ENCODE measurements around the gene MTCL1.
A peak's percentile ranks its signal among the peaks of the same experiment; 100 is the strongest.

Gene MTCL1

GRCh38 chr18:8688216-8688800, 17.0 kb upstream of the MTCL1 start:
- no peak for DNase-seq

GRCh38 chr18:8688816-8689215, 16.5 kb upstream of the MTCL1 start:
- no peak for DNase-seq

GRCh38 chr18:8689517-8689916, 15.8 kb upstream of the MTCL1 start:
- DNase-seq: no peak

- DNase-seq: no peak
These were observed 10.5 kb upstream of the MTCL1 start for GRCh38 chr18:8694891-8695290.

GRCh38 chr18:8695932-8696517, 9.3 kb upstream of the MTCL1 start:
- DNase-seq: no peak

- peak; percentile 75 for DNase-seq
These were observed 8.6 kb upstream of the MTCL1 start for GRCh38 chr18:8696749-8697211.

- no peak for DNase-seq
These were observed 6.2 kb upstream of the MTCL1 start for GRCh38 chr18:8699126-8699525.

GRCh38 chr18:8699948-8700347, 5.4 kb upstream of the MTCL1 start:
- DNase-seq: no peak

- DNase-seq: no peak
These were observed 3.7 kb upstream of the MTCL1 start for GRCh38 chr18:8701546-8702118.

- no peak for DNase-seq
These were observed 2.7 kb upstream of the MTCL1 start for GRCh38 chr18:8702668-8703067.

GRCh38 chr18:8703092-8703709, 2.2 kb upstream of the MTCL1 start:
- no peak for DNase-seq

GRCh38 chr18:8703781-8704301, 1.5 kb upstream of the MTCL1 start:
- no peak for DNase-seq

GRCh38 chr18:8704361-8705237, 757 bp upstream of the MTCL1 start:
- peak; percentile 83 for DNase-seq

- no peak for DNase-seq
These were observed 820 bp downstream of the MTCL1 start for GRCh38 chr18:8705961-8706790.

- DNase-seq: no peak
These were observed 1.6 kb downstream of the MTCL1 start for GRCh38 chr18:8706791-8707555.

- DNase-seq: no peak
These were observed 2.4 kb downstream of the MTCL1 start for GRCh38 chr18:8707556-8708300.

GRCh38 chr18:8708670-8709069, 3.3 kb downstream of the MTCL1 start:
- no peak for DNase-seq

GRCh38 chr18:8709248-8710059, 4.1 kb downstream of the MTCL1 start:
- DNase-seq: no peak

GRCh38 chr18:8711736-8712135, 6.4 kb downstream of the MTCL1 start:
- no peak for DNase-seq

GRCh38 chr18:8713691-8714090, 8.3 kb downstream of the MTCL1 start:
- DNase-seq: no peak

All from activated T-cell treated with anti-CD3 and anti-CD28 coated beads for 4 hours (primary cell).